ENCODE data around the gene MINPP1. TPM values are rescaled to one million over a fixed set of nuclear protein-coding genes. Genes with fewer than 3 reads are reported as not detected.
A peak's percentile ranks its signal among the peaks of the same experiment; 100 is the strongest.
"Not testable (repeated sequence)": the region's sequence is repeated elsewhere in the genome, so short reads cannot be mapped to it uniquely, and the experiment has no call there.

MINPP1 gene, protein sequence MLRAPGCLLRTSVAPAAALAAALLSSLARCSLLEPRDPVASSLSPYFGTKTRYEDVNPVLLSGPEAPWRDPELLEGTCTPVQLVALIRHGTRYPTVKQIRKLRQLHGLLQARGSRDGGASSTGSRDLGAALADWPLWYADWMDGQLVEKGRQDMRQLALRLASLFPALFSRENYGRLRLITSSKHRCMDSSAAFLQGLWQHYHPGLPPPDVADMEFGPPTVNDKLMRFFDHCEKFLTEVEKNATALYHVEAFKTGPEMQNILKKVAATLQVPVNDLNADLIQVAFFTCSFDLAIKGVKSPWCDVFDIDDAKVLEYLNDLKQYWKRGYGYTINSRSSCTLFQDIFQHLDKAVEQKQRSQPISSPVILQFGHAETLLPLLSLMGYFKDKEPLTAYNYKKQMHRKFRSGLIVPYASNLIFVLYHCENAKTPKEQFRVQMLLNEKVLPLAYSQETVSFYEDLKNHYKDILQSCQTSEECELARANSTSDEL
- 15.9 TPM for total RNA-seq

DNA sequence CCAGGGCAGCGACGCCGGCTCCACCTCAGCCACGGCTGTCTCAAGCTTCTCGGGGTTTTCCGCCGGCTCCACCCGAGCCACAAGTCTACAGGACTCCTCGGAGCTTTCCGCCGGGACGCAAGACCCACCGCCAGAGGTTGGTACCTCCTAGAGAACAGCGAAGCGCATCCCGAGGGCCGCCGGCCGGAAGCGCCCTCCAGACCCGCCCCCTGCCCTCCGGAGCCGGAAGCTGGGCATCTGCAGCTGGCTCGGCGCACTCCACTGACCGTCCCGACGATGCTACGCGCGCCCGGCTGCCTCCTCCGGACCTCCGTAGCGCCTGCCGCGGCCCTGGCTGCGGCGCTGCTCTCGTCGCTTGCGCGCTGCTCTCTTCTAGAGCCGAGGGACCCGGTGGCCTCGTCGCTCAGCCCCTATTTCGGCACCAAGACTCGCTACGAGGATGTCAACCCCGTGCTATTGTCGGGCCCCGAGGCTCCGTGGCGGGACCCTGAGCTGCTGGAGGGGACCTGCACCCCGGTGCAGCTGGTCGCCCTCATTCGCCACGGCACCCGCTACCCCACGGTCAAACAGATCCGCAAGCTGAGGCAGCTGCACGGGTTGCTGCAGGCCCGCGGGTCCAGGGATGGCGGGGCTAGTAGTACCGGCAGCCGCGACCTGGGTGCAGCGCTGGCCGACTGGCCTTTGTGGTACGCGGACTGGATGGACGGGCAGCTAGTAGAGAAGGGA, at the start of gene MINPP1:
MINPP1 (plus strand) TSS at position 254 of the 726 bp plus-strand sequence; CDS start at position 277, 23 bp downstream.
- DNase-seq (ENCODE audit: low spot score), result peak; percentile 85
- ATAC-seq, result peak; percentile 87

DNA sequence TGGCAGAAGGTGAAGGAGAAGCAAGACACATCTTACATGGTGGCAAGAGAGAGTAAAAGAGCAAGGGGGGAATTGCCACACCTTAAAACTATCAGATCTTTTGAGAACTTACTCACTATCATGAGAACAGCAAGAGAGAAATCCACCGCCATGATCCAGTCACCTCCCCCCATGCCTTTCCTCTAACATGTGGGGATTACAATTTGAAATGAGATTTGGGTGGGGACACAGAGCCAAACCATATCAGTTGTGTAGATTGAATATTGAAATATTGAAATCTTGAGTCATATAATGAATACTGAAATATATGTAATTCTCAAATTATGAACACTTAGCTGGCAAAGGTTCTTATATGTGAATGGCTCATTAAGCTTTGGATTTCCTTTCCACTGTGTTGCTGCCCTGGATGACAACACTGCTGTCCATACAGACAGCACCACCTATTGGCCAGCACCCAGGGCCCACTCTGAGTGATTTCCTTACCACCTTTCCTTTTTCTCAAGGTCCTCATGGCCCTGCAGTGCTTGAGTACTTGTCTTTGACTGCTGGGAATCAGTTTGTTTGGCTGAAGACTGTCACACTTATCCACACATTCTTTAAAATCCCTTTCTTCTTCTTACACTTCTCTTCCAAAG, 48.0 kb upstream of the MINPP1 start:
- not testable (repeated sequence) for DNase-seq (ENCODE audit: low spot score)
- ATAC-seq, result peak; percentile 59

DNA sequence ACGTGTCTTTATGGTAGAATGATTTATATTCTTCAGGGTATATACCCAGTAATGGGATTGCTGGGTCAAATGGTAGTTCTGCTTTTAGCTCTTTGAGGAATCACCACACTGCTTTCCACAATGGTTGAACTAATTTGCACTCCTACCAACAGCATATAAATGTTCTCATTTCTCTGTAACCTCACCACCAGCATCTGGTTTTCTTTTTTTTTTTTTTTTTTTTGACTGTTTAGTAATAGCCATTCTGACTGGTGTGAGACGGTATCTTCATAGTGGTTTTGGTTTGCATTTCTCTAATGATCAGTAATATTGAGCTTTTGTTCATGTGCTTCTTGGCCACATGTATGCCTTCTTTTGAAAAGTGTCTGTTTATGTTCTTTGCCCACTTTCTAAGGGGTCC, 42.9 kb upstream of the MINPP1 start:
- DNase-seq (ENCODE audit: low spot score); ATAC-seq: not testable (repeated sequence)

DNA sequence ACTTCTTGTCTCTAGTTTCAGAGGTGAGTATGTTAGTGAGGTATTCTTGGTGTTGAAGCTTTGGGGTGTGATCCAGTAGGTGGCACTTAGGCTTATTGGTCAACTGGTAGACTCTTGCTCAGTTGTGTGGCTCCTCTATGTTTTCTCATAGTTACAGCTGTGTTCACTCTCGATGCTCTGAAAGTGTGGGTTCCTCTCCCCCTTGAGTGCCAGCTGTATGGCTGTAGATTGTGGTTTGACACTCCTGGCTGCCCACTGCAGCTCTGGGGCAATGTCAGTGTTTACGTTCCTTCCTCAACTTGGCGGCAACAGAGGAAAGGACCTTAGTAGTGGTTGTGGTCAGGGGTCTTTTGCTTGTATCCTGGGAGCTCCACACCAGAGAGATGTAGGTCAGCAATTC, 37.8 kb upstream of the MINPP1 start:
- ATAC-seq; DNase-seq (ENCODE audit: low spot score): not testable (repeated sequence)

DNA sequence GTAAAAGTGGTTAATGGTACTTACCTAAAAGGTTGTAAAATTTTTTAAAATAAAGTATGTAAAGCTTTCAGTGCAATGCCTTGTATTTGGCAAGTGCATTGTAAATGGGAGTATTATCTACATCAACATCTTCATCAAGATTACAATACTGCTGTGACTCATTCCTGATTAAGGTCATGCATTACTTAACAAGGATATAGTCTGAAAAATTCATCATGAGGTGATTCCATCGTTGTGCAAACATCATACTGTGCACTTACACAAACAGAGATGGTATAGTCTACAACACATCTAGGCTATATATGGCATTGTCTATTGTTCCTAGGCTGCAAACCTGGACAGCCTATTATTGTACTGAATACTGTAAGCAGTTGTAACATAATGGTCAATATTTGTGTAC, 16.0 kb upstream of the MINPP1 start:
- ATAC-seq; DNase-seq (ENCODE audit: low spot score): not testable (repeated sequence)

DNA sequence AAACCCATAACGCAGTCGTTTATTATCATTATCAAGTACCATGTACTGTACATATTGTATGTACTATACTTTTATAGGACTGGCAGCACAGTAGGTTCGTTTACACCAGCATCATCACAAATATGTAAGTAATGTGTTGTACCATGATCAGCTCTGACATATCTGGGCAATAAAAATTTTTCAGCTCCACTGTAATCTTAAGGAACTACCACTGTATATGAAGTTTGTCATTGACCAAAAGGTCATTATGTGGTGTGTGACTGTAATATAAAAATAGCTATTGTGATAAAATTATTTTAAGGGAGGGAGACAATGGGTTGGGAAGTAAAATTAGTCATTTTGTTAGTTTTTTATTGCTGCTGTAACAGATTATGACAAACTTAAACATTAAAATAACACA, 14.4 kb upstream of the MINPP1 start:
- DNase-seq (ENCODE audit: low spot score); ATAC-seq: not testable (repeated sequence)

DNA sequence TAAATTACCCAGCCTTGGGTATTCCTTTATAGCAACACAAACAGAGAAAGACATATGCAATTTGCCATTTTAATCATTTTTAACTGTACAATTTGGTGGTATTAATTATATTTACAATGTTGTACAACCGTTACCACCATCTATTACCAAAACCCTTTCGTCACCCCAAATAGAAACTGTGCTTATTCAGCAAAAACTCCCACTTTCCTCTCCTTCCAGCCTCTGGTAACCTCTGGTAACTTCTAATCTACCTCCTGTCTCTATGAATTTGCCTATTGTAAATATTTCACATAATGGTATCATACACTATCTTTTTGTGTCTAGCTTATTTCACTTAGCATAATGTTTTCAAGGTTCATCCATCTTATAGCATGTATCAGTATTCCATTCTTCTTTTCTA, 12.2 kb upstream of the MINPP1 start:
- ATAC-seq, result not testable (repeated sequence)

DNA sequence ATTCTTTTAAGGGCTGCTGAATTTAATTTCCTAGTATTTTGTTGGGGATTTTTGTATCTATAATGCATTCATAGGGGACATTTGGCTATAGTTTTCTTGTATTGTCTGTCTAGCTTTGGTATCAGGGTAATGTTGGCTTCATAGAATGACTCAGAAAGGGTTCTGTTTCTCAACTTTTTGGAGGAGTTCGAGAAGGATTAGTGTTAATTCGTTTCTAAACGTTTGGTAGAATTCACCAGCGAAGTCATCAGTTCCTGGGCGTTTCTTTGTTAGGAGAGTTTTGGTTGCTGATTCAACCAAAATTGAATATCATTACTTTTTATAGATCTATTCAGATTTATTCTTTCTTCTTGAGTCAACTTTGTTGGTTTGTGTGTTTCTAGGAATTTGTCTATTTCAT, 9.2 kb upstream of the MINPP1 start:
- ATAC-seq; DNase-seq (ENCODE audit: low spot score): not testable (repeated sequence)

More for the DNA sequence above, 12.2 kb upstream of the MINPP1 start:
- not testable (repeated sequence) for DNase-seq (ENCODE audit: low spot score)

DNA sequence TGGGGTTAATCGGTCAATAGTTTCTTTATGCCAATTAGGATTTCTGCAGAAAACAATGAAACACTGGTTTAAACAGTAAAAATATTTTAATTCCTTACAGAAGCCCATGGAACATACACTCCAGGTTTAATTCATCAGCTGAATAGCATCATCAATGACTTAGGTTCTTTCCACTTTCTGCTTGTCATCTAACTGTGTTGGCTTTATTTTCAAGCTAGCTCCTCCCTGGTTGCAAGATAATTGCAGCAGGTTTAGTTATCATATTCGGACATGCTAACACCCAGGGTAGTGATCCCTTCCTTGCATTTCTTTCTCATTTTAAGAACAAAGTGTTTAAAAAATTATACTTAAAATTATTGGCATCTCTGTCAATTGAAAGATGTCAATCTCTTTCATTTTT, 7.3 kb upstream of the MINPP1 start:
- DNase-seq (ENCODE audit: low spot score); ATAC-seq: not testable (repeated sequence)

DNA sequence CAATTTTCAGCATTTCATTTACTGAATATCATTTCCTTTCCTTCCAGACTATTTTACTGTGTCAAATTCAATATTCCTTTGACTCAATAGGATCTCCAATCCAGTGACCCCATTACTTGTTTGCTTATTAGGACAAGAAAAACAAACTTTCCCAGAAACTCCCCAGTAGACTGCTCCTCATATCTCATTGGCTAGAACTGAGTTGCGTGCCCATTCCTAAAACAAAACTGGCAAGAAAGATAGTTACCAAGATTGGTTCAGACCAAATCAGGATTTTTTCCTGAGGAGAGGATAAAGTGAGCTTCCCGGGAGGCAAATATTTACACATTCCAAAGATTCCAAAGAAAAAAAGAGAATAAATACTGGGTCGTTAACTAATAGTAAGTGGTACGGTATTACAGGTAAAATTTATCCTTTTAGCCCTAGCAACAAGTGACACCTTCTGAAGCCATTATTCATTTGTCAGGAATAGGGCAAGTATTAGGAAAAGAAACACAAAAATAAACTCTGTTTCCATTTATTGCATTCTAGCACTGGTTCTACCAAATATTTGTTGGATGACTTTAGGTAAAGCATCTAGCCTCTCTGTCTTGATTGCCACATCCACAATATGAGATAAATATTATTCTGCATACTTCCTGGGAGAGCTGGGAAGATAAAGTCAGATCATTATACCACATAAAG, 6.4 kb upstream of the MINPP1 start:
- not testable (repeated sequence) for DNase-seq (ENCODE audit: low spot score)
- peak; percentile 60 for ATAC-seq

DNA sequence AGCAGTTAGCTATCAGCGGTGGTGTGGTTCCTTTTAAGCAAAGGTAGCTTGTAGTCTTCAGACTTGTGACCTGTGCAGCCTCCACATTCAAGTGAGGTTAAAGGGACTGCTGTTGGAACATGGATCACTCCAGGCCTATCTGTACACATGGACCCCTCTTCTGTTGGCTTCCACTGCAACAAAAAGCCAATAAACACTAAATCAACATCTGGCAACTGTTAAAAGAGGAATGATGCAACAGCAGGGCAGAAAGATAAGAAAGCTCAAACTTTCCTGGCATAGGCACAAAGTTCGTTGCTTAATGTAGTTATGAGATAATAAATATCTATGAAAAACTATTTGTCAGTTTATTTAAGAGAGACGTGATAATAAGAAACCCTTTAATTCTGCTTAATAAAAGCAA, 4.0 kb upstream of the MINPP1 start:
- peak; percentile 63 for ATAC-seq
- peak; percentile 70 for DNase-seq (ENCODE audit: low spot score)

DNA sequence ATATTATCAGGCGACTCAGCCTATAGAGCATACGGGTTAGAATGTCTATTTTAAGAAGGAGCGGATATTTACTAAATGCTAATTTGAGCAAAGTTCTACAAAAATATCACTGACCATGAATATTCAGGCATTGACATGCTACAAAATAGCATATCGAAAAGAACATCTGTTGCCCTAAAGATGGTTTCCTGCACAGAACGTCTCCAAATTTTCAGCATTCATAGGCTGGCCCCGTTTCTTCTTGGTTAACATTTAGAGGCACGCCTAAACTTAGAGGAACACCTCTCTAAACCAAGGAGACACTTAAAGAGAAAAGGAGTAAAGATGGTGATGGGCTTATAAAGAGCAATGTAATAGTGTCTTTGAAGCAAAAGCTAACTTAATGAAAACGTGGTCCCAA, 1.3 kb upstream of the MINPP1 start:
- DNase-seq (ENCODE audit: low spot score), result no peak
- ATAC-seq, result no peak

DNA sequence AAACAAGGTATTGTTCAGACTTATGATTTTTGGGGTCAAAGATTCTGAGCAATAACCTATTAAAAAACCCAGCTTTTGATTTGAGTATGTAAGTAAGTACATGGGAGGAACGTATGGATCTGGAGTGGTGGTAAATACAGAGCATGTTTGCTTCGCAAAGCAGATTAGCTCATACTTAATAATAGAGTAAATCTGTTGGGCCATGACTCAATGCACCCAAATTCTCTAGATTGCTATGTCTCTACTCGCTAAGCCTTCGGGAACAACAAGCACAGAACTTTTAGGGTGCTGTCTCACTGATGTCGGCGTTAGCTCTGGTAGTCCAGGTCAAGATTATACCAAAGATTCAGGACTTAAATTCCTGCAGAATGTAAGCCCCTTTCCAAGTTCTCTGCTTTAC, 807 bp upstream of the MINPP1 start:
- no peak for ATAC-seq
- DNase-seq (ENCODE audit: low spot score), result no peak

DNA sequence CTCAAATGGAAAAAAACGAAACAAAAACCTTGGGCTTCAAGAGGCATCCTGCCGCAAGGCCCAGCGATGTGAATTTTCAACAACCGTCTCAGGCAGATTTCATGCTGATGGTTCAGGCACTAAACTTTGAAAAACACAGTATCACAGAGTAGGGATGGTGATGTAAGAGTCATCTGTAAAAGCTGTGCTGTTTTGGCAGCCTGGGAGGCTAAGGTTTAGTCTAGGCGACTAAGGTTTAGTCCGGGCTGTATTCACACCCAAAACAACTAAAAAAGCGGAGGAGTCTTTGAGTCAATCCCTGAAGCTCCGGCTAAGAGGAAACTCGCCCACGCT, 420 bp upstream of the MINPP1 start:
- DNase-seq (ENCODE audit: low spot score) (no peak), ATAC-seq (peak; percentile 14)

DNA sequence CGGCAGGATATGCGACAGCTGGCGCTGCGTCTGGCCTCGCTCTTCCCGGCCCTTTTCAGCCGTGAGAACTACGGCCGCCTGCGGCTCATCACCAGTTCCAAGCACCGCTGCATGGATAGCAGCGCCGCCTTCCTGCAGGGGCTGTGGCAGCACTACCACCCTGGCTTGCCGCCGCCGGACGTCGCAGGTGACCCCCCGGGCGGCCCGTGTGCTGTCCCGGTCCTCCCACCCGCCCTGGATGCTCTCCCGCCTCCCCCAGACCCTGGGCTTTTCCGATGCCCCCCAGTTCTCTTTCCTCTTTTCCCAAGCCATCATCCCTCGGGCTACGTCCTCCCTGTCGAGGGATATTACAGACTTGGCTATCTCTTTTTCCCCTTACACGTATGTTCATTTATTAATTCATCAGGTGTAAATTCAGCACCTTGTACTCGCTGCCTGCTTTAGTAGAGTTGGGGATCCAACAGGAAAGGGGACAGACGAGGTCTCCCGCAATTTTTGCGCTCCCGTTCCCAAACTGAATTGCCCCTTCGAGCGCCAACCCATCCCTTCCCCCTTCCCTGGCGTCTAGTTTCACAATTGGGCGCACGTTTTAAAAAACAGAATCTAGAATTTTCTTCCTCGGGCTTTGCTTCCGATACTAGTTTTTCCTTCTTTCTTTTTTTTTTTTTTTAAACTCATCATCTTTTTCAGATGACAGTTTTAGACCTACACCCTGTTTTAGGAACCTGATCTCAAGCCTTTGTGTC, 846 bp downstream of the MINPP1 start:
- ATAC-seq (peak; percentile 83), DNase-seq (ENCODE audit: low spot score) (peak; percentile 73)

DNA sequence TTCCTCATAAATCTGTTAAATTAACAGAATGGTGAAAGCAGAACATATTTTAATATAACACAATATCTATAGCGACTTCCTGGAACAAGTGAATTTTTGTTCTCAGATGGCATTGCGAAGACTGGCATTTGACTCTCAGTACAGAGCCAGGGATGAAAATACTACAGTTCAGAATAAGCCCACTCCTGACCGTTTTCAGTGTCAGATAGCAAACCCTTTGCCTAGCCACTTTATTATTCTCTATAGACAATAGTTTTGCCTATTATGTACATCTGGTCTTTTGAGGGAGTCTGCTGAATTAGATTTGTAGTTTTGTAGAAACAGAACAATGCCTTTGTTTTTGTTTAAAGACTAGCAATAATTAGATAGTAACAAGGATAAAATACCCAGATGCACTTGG, 2.3 kb downstream of the MINPP1 start:
- DNase-seq (ENCODE audit: low spot score), result no peak
- no peak for ATAC-seq

DNA sequence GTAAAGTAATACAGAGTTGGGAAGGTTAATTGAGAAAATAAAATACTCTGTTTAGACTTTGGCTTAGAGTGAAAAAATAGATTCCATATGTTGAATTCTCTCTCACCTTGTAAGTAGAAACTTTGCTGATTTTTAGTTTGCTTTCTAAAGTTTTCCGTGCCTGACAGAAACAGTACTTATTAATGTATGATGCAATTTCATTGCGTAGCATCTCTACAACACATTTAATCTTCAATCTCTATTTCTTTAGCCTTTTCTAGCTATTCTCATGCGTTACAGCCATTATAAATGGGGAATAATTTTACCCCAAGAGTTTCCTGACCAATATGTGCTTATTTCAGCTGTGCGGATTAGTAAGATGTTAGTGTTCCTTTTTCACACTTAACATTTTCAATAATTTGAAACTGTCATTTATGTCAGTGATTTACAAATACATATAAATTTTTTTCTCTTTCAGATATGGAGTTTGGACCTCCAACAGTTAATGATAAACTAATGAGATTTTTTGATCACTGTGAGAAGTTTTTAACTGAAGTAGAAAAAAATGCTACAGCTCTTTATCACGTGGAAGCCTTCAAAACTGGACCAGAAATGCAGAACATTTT, 3.3 kb downstream of the MINPP1 start:
- ATAC-seq (no peak), DNase-seq (ENCODE audit: low spot score) (no peak)

DNA sequence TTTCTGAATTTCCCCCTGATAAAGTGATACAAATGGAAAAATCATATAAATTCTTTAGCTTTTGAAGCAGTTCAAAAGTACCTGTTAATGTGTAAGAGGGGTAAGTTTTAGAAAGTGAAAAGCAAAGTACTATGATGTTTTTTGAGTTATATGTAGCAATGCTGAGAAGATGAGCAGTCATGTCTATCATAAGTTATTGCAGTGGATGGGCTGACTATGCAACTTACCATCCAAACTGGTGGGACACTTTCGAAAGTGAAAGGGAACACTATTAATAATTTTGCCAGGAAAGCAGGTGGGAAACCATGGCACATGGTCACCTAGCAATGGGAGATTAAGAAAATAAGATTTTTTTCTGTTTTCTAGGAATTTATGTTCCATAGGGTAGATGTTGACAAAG, 4.1 kb downstream of the MINPP1 start:
- ATAC-seq (no peak), DNase-seq (ENCODE audit: low spot score) (no peak)

DNA sequence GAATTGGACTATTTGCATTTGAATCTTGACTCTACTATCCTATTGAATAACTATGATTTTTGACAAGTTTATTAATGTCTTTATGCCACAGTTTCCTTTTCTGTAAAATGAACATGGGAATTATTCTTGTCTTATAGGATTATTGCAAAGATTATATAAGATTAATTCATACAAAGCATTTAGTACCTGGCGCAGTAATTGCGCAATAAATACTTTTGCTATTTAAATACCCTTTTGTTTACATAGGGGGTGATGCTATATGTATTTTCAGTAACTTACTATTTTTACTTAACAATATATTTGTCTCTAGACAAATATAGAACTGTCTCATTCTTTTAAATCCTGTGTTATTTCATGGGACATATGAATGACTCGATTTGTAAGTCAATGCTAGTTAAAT, 5.3 kb downstream of the MINPP1 start:
- ATAC-seq (no peak), DNase-seq (ENCODE audit: low spot score) (no peak)

DNA sequence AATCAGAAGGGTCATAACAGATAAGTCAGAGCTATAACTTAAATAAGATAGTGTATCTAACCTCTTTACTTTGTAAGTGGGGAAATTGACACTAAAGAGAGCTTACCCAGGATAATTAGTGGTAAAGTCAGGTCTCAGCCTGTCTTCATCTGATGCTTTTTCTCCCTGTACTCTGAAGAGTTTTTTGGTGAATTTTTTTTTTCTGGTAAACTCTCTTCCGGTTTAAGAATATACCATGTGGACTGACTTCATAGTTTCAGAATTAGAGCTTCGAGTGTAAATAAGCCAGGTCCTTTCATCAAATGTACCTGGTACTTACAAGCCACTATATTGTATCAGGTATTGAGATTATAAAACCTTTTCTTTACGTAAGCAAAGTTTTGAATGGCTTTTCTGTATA, 6.8 kb downstream of the MINPP1 start:
- DNase-seq (ENCODE audit: low spot score), result no peak
- ATAC-seq, result no peak
